Effector memory CD8-positive, alpha-beta T cell (primary cell): ENCODE data around the gene PCDHGA10.
A peak's percentile ranks its signal among the peaks of the same experiment; 100 is the strongest.
"Not testable (repeated sequence)": the region's sequence is repeated elsewhere in the genome, so short reads cannot be mapped to it uniquely, and the experiment has no call there.

Experiments used
- ATAC-seq: fragments of 150-1000 bp; cut with Tn5 transposase; replicated peaks from 2 replicates; pipeline ENCODE4 v1.10.0; 2021; ENCODE audit warnings: mild to moderate bottlenecking, moderate library complexity
- DNase-seq, 3 experiments: peaks; one replicate each; pipeline ENCODE4 v3.0.0; 2021
- H3K27ac Mint-ChIP-seq, 2 donors: one replicate each; pipeline ENCODE4 v1.8.0; 2022; ENCODE audit warnings: mild to moderate bottlenecking in 2 of 2, mixed read lengths in 2 of 2, moderate library complexity in 2 of 2
- H3K27me3 Mint-ChIP-seq, 2 donors: one replicate each; pipeline ENCODE4 v1.8.0; 2022; ENCODE audit warnings: mixed read lengths in 2 of 2
- H3K36me3 Mint-ChIP-seq: one replicate; pipeline ENCODE4 v1.8.0; 2022; ENCODE audit warnings: mild to moderate bottlenecking, moderate library complexity, mixed read lengths; ENCODE audit not compliant: insufficient read depth
- H3K4me1 Mint-ChIP-seq, 2 donors: one replicate each; pipeline ENCODE4 v1.8.0; 2022; ENCODE audit warnings: low read depth in 2 of 2, mixed read lengths in 2 of 2
- H3K4me3 Mint-ChIP-seq, 2 donors: one replicate each; pipeline ENCODE4 v1.8.0; 2022; ENCODE audit warnings: mild to moderate bottlenecking in 2 of 2, mixed read lengths in 2 of 2, moderate library complexity in 2 of 2
- H3K9me3 Mint-ChIP-seq, 2 donors: one replicate each; pipeline ENCODE4 v1.8.0; 2022; ENCODE audit warnings: mixed read lengths in 2 of 2

Gene PCDHGA10

GRCh38 chr5:141421489-141421855, 8.7 kb downstream of the PCDHGA10 start:
- Mint-ChIP-seq H3K36me3 (peaks cover 19% of the 10 kb centered on the region), H3K27me3 (peaks cover 69 to 95% of the 10 kb centered on the region in 2 donors), H3K4me3 (peak overlapping the region in 1 of 2 donors; percentile 71), H3K9me3 (peaks cover 7 to 12% of the 10 kb centered on the region in 2 donors), H3K27ac (peak overlapping the region in 1 of 2 donors; percentile 28), H3K4me1 (peaks cover 7 to 8% of the 10 kb centered on the region in 2 donors)
- DNase-seq (no peak), ATAC-seq (no peak)

DNA sequence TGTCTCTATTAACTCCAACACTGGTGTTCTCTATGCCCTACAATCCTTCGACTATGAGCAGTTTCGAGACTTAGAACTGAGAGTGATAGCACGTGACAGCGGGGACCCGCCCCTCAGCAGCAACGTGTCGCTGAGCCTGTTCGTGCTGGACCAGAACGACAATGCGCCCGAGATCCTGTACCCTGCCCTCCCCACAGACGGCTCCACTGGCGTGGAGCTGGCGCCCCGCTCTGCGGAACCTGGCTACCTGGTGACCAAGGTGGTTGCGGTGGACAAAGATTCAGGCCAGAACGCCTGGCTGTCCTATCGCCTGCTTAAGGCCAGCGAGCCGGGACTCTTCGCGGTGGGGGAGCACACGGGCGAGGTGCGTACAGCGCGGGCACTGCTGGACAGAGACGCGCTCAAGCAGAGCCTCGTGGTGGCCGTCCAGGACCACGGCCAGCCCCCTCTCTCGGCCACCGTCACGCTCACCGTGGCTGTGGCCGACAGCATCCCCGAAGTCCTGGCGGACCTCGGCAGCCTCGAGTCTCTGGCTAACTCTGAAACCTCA, 10.0 kb downstream of the PCDHGA10 start:
- ATAC-seq (no peak), DNase-seq (no peak)
- Mint-ChIP-seq H3K9me3 (peaks cover 7 to 10% of the 10 kb centered on the region in 2 donors), H3K27me3 (peaks cover 68 to 97% of the 10 kb centered on the region in 2 donors), H3K27ac (no peak overlapping the region), H3K4me1 (peaks cover 6 to 7% of the 10 kb centered on the region in 2 donors), H3K36me3 (peaks cover 16% of the 10 kb centered on the region), H3K4me3 (no peak overlapping the region)

DNA sequence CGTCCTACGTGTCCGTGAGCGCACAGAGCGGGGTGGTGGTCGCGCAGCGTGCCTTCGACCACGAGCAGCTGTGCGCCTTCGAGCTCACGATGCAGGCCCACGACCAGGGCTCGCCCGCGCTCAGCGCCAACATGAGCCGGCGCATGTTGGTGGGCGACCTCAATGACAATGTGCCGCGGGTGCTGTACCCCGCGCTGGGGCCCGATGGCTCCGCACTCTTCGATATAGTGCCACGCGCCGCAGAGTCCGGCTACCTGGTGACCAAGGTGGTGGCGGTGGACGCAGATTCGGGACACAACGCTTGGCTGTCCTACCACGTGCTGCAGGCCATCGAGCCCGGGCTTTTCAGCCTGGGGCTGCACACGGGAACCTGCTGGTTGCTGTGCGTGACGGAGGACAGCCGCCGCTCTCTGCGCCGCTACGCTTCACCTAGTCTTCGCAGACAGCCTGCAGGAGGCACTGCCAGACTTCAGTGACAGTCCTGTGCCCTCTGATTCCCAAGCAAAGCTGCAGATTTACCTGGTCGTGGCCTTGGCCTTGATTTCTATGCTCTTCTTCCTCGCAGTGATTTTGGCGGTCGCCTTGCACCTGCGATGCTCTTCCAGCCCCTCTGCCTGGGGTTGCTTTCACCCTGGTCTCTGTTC, 15.1 kb downstream of the PCDHGA10 start:
- Mint-ChIP-seq H3K27me3 (peaks cover 62 to 92% of the 10 kb centered on the region in 2 donors), H3K27ac (no peak overlapping the region), H3K36me3 (peaks cover 8% of the 10 kb centered on the region), H3K9me3 (peaks cover 10 to 13% of the 10 kb centered on the region in 2 donors), H3K4me1 (peaks cover 7 to 8% of the 10 kb centered on the region in 2 donors), H3K4me3 (no peak overlapping the region)
- ATAC-seq: no peak
- no peak for DNase-seq

DNA sequence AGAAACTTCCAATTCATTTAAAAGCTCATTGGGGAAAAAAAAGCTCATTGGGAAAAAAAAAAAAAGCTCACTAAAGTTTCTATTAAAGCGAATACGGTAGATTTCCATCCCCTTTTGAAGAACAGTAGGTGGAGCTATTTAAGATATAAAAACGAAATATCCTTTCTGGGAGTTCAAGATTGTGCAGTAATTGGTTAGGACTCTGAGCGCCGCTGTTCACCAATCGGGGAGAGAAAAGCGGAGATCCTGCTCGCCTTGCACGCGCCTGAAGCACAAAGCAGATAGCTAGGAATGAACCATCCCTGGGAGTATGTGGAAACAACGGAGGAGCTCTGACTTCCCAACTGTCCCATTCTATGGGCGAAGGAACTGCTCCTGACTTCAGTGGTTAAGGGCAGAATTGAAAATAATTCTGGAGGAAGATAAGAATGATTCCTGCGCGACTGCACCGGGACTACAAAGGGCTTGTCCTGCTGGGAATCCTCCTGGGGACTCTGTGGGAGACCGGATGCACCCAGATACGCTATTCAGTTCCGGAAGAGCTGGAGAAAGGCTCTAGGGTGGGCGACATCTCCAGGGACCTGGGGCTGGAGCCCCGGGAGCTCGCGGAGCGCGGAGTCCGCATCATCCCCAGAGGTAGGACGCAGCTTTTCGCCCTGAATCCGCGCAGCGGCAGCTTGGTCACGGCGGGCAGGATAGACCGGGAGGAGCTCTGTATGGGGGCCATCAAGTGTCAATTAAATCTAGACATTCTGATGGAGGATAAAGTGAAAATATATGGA, 17.7 kb downstream of the PCDHGA10 start, which contains the start of gene PCDHGA12:
PCDHGA12 (plus strand) TSS at position 176 of the 782 bp plus-strand sequence; CDS start at position 429, 253 bp downstream.
- peaks cover 8% of the 10 kb centered on the region for H3K36me3 Mint-ChIP-seq
- H3K27me3 Mint-ChIP-seq: peaks cover 60 to 86% of the 10 kb centered on the region in 2 donors
- H3K4me3 Mint-ChIP-seq: peak within 1 kb of the TSS; percentile 72 to 73
- peak; percentile 29 for ATAC-seq
- peaks cover 8 to 9% of the 10 kb centered on the region in 2 donors for H3K4me1 Mint-ChIP-seq
- no peak for DNase-seq
- peaks cover 8 to 15% of the 10 kb centered on the region in 2 donors for H3K9me3 Mint-ChIP-seq
- H3K27ac Mint-ChIP-seq: no peak within 1 kb of the TSS

DNA sequence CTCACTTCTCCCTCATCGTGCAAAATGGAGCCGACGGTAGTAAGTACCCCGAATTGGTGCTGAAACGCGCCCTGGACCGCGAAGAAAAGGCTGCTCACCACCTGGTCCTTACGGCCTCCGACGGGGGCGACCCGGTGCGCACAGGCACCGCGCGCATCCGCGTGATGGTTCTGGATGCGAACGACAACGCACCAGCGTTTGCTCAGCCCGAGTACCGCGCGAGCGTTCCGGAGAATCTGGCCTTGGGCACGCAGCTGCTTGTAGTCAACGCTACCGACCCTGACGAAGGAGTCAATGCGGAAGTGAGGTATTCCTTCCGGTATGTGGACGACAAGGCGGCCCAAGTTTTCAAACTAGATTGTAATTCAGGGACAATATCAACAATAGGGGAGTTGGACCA, 18.5 kb downstream of the PCDHGA10 start:
- Mint-ChIP-seq H3K27me3 (peaks cover 55 to 85% of the 10 kb centered on the region in 2 donors), H3K4me3 (peak overlapping the region in 1 of 2 donors; percentile 72), H3K27ac (no peak overlapping the region), H3K4me1 (peaks cover 8 to 9% of the 10 kb centered on the region in 2 donors), H3K36me3 (peaks cover 8% of the 10 kb centered on the region), H3K9me3 (peaks cover 8 to 15% of the 10 kb centered on the region in 2 donors)
- no peak for DNase-seq
- no peak for ATAC-seq

DNA sequence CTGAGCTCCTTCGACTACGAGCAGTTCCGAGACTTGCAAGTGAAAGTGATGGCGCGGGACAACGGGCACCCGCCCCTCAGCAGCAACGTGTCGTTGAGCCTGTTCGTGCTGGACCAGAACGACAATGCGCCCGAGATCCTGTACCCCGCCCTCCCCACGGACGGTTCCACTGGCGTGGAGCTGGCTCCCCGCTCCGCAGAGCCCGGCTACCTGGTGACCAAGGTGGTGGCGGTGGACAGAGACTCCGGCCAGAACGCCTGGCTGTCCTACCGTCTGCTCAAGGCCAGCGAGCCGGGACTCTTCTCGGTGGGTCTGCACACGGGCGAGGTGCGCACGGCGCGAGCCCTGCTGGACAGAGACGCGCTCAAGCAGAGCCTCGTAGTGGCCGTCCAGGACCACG, 19.5 kb downstream of the PCDHGA10 start:
- H3K27ac Mint-ChIP-seq, DNase-seq, H3K36me3 Mint-ChIP-seq, H3K4me1 Mint-ChIP-seq, ATAC-seq: not testable (repeated sequence)
- H3K9me3 Mint-ChIP-seq: peaks cover 8 to 15% of the 10 kb centered on the region in 2 donors
- H3K4me3 Mint-ChIP-seq: peak overlapping the region in 1 of 2 donors; percentile 15
- H3K27me3 Mint-ChIP-seq: peaks cover 48 to 83% of the 10 kb centered on the region in 2 donors

DNA sequence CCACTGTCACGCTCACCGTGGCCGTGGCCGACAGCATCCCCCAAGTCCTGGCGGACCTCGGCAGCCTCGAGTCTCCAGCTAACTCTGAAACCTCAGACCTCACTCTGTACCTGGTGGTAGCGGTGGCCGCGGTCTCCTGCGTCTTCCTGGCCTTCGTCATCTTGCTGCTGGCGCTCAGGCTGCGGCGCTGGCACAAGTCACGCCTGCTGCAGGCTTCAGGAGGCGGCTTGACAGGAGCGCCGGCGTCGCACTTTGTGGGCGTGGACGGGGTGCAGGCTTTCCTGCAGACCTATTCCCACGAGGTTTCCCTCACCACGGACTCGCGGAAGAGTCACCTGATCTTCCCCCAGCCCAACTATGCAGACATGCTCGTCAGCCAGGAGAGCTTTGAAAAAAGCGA, 19.9 kb downstream of the PCDHGA10 start:
- DNase-seq, H3K4me1 Mint-ChIP-seq, ATAC-seq, H3K27ac Mint-ChIP-seq, H3K36me3 Mint-ChIP-seq: not testable (repeated sequence)
- H3K4me3 Mint-ChIP-seq: peak overlapping the region in 1 of 2 donors; percentile 51
- H3K27me3 Mint-ChIP-seq: peaks cover 48 to 78% of the 10 kb centered on the region in 2 donors
- H3K9me3 Mint-ChIP-seq: peaks cover 8 to 15% of the 10 kb centered on the region in 2 donors

GRCh38 chr5:141434006-141434405, 21.2 kb downstream of the PCDHGA10 start:
- no peak for DNase-seq
- ATAC-seq: no peak
- Mint-ChIP-seq H3K9me3 (peaks cover 4 to 15% of the 10 kb centered on the region in 2 donors), H3K36me3 (peaks cover 8% of the 10 kb centered on the region), H3K4me3 (no peak overlapping the region), H3K27me3 (peaks cover 39 to 67% of the 10 kb centered on the region in 2 donors), H3K4me1 (peaks cover 8 to 9% of the 10 kb centered on the region in 2 donors), H3K27ac (no peak overlapping the region)

GRCh38 chr5:141437221-141437620, 24.4 kb downstream of the PCDHGA10 start:
- Mint-ChIP-seq H3K9me3 (peaks cover 2 to 9% of the 10 kb centered on the region in 2 donors), H3K4me1 (peaks cover 0 to 3% of the 10 kb centered on the region in 2 donors), H3K36me3 (no peaks in the 10 kb centered on the region), H3K27ac (no peak overlapping the region), H3K27me3 (peaks cover 19 to 60% of the 10 kb centered on the region in 2 donors), H3K4me3 (no peak overlapping the region)
- DNase-seq: no peak
- no peak for ATAC-seq

DNA sequence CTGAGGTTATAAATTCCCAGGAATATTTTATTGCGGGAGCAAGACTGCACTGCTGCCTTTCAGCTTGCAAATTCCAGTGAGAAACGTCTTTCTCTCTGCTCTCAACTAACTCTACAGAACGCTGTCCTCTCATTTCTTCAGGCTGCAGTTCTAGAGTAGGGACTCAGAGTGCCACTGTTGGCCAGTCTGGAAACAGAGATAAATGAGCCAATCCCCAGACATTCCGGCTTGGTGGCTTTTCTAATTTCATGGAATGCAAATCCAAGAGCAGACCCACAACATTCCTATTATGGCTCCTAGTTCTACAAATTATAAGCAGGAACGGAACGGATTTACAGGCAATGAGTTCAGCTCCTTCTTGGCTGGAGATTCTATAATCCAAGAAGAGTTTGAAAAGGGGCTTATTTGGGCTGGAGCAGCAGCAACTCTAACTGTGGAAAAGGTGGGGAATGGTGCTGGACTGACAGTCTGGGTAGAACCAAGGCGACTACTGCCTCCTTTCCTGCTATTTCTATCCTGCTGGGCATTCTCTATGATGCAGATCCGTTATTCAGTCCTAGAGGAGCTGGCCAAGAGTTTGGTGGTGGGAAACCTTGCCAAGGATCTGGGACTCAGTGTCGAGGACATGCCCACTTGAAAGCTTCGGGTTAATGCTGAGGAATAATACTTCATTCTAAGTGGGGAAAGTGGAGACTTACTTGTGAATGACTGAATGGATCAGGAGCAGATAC, 26.8 kb downstream of the PCDHGA10 start:
- no peaks in the 10 kb centered on the region for H3K36me3 Mint-ChIP-seq
- no peaks in the 10 kb centered on the region for H3K4me1 Mint-ChIP-seq
- peaks cover 4 to 50% of the 10 kb centered on the region in 2 donors for H3K27me3 Mint-ChIP-seq
- no peak overlapping the region for H3K27ac Mint-ChIP-seq
- DNase-seq (no peak), ATAC-seq (no peak)
- peaks cover 2 to 6% of the 10 kb centered on the region in 2 donors for H3K9me3 Mint-ChIP-seq
- no peak overlapping the region for H3K4me3 Mint-ChIP-seq

DNA sequence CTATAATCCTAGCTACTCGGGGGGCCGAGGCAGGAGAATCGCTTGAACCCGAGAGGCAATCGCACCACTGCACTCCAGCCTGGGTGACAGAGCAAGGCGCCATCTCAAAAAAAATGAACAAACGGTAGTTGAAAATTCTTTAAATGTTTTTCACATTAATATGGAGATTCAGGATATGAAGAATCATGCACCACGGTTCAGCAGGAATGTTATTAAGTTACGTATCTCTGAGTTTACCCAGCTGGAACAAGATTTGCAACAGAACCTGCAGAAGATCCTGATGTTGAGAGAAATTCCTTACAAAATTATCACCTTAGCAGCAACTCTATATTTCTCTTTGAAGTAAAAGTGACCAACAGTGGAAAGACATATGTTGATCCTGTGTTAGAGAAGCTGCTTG, 27.6 kb downstream of the PCDHGA10 start:
- peaks cover 7 to 55% of the 10 kb centered on the region in 2 donors for H3K27me3 Mint-ChIP-seq
- no peaks in the 10 kb centered on the region for H3K4me1 Mint-ChIP-seq
- no peak for ATAC-seq

GRCh38 chr5:141441571-141442170, 28.9 kb downstream of the PCDHGA10 start:
- Mint-ChIP-seq H3K27me3 (peaks cover 14 to 51% of the 10 kb centered on the region in 2 donors), H3K36me3 (no peaks in the 10 kb centered on the region), H3K4me3 (no peak overlapping the region), H3K9me3 (peaks cover 2 to 6% of the 10 kb centered on the region in 2 donors), H3K27ac (no peak overlapping the region), H3K4me1 (no peaks in the 10 kb centered on the region)
- ATAC-seq: no peak
- no peak for DNase-seq

More for the DNA sequence above, 27.6 kb downstream of the PCDHGA10 start:
- Mint-ChIP-seq H3K27ac (no peak overlapping the region), H3K9me3 (peaks cover 2 to 6% of the 10 kb centered on the region in 2 donors), H3K4me3 (no peak overlapping the region), H3K36me3 (no peaks in the 10 kb centered on the region)
- no peak for DNase-seq
